ENCODE results near the gene WDFY1.

GRCh38 chr2:223870840-223871611, 74.1 kb downstream of the WDFY1 start:
- TF ChIP-seq CBFB (CRISPR knock-in tag; IDR thresholded peaks at IDR 0.05) (no peak), BACH1 (tag; IDR thresholded peaks at IDR 0.05) (no peak), ZFP1 (CRISPR knock-in tag; IDR thresholded peaks at IDR 0.05) (no peak), CTCF (IDR thresholded peaks at IDR 0.05 in 2 of 3, conservative IDR thresholded peaks at IDR 0.05 in 1 of 3; ENCODE audit: insufficient read depth in 2 of 3, low read depth in 1 of 3, low read length in 3 of 3) (no peak), ELK1 (CRISPR knock-in tag; IDR thresholded peaks at IDR 0.05) (no peak)

All from K562 (cell line).